ENCODE data around the gene CNTN5. TPM values are rescaled to one million over a fixed set of nuclear protein-coding genes. Genes with fewer than 3 reads are reported as not detected.

The CNTN5 gene
- total RNA-seq, 1 experiment from 2014 or later: not detected

- Histone ChIP-seq H3K79me1 (ENCODE audit: insufficient read depth, low read depth, low read length, poor library complexity, severe bottlenecking) (no peaks in the 10 kb centered on the region), H3K4me1 (ENCODE audit: insufficient read depth, low read length) (no peaks in the 10 kb centered on the region; the same call in 1 of the 2 replicates), H3K23ac (ENCODE audit: insufficient read length, low read depth, low read length) (no peak overlapping the region), H2BK120ac (ENCODE audit: low read depth, low read length, poor library complexity, severe bottlenecking) (no peak overlapping the region), H3K27ac (ENCODE audit: insufficient read length, low read depth, low read length) (no peak overlapping the region), H4K91ac (ENCODE audit: insufficient read length, low read depth, low read length) (no peak overlapping the region), H2BK15ac (ENCODE audit: low read depth, low read length) (no peak overlapping the region), H2AK5ac (ENCODE audit: insufficient read length, low read length) (no peak overlapping the region), H3K23me2 (ENCODE audit: insufficient read length, low read depth, low read length, poor library complexity, severe bottlenecking) (no peaks in the 10 kb centered on the region), H2BK12ac (ENCODE audit: insufficient read length, low read depth, low read length) (no peak overlapping the region), H4K20me1 (ENCODE audit: control insufficient read depth, insufficient read depth, insufficient read length) (no peaks in the 10 kb centered on the region), H4K5ac (ENCODE audit: insufficient read length, low read depth, low read length) (no peak overlapping the region), H3K14ac (ENCODE audit: insufficient read depth, low read length) (no peak overlapping the region), H2AFZ (ENCODE audit: low read length) (no peak overlapping the region), H3K18ac (ENCODE audit: insufficient read length, low read depth, low read length) (no peak overlapping the region), H3K56ac (ENCODE audit: insufficient read length, low read depth, low read length) (no peak overlapping the region), H3K9ac (ENCODE audit: extremely low read depth, insufficient read length, low read length) (no peak overlapping the region), H3K4me2 (ENCODE audit: insufficient read depth, insufficient read length, low read length) (no peak overlapping the region), H3K79me2 (ENCODE audit: insufficient read depth, low read length) (no peaks in the 10 kb centered on the region), H4K8ac (replicated peaks; ENCODE audit: insufficient read length, low read depth, low read length) (no peak overlapping the region), H2BK5ac (ENCODE audit: insufficient read length, low read length) (no peak overlapping the region), H3K27me3 (ENCODE audit: insufficient read depth, low read length) (no peaks in the 10 kb centered on the region), H3K4ac (ENCODE audit: low read depth, low read length) (no peak overlapping the region), H3K9me3 (ENCODE audit: control insufficient read depth, low read depth, low read length) (no peaks in the 10 kb centered on the region), H3T11ph (ENCODE audit: low read length) (no peak overlapping the region), H2BK20ac (ENCODE audit: low read depth, low read length, poor library complexity, severe bottlenecking) (no peak overlapping the region)
- no peaks in the 10 kb centered on the region; a peak in 1 of 5 replicates for H3K9me3 Mint-ChIP-seq
- TF ChIP-seq CTCF (conservative IDR thresholded peaks at IDR 0.05): no peak
- peaks cover 21 to 25% of the 10 kb centered on the region in 2 experiments for H3K4me1 Mint-ChIP-seq
- no peaks in the 10 kb centered on the region for H3K27me3 Mint-ChIP-seq (ENCODE audit: low read depth)
- WGBS (ENCODE audit: extremely low coverage, insufficient read length, low lambda C conversion rate): no CpG with 5 or more reads among the region's 3 CpGs
- H3K27ac Mint-ChIP-seq: no peak overlapping the region
- no peak overlapping the region for H3K4me3 Mint-ChIP-seq
- DNase-seq: no peak
- peaks cover 0 to 4% (median 0%) of the 10 kb centered on the region in 3 experiments; a peak in 1 of 7 replicates for H3K36me3 Mint-ChIP-seq (ENCODE audit: insufficient read depth in 1 of 3, low read depth in 3 of 3)
These were observed 1169.6 kb downstream of the CNTN5 start for GRCh38 chr11:100190395-100190794.
